ENCODE results near the gene ZNF385B. TPM values are rescaled to one million over a fixed set of nuclear protein-coding genes. Genes with fewer than 3 reads are reported as not detected.

The ZNF385B gene
- 1 to 10 TPM in 2 of 4 donors, under 1 TPM in 2; 0.51 to 2.9 (median 1.7) TPM for total RNA-seq

DNA sequence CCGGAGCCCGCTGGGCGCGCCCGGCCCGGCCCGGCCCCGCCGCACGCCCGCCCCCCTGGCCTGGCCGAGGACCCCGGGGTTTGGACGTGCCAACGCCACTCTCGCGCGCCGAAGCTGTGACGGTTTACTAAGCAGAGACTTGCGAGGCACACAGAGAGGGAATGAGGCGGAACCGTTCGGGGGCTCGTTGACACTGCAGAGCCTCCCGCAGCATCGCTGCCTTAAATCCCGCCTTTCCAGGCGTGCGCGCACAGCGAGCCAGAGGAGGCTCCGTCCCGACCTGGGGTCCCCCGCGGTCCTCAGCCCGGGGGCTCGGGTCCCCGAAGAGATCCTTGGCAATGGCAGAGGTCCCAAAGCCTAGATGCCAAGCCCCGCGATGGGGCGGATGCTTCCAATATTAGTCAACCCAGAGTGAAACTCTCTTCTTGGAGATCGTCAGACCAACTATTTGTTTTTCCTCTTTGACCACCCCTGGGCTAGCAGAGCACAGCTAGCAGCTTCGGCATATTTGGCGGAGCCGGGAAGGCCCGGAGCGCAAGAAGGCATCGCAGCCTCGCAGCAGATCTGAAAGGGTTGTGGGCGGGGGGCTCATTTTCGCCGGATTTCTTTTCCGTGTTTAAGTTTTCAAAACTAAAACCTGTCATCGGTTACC lies at the start of gene ZNF385B:
Gene ZNF385B (minus strand): TSS at position 197 of the 652 bp plus-strand sequence.
- no peak for TF ChIP-seq CTCF (IDR thresholded peaks at IDR 0.05; ENCODE audit: low read depth)

DNA sequence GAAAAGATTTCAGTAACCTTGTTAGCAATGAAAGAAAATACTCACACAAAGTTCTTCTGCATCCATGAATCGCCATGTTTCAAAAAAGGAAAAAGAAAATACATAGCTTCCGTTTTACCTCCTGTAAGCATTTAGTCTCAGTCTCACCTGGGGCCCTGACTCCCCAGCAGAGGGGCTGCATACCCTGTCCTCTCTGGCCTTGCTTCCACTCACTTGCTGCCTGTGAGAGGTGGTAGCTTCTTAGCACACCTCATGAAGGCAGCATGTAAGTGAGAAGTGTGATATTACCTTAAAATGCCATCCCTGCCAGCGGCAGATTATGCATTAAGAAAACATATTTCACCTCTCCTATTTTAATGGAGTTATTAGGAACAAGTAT lies 49.3 kb upstream of the ZNF385B start:
- TF ChIP-seq CTCF (IDR thresholded peaks at IDR 0.05; ENCODE audit: low read depth), result no peak

GRCh38 chr2:179909845-179910734 lies 48.7 kb upstream of the ZNF385B start:
- TF ChIP-seq CTCF (IDR thresholded peaks at IDR 0.05; ENCODE audit: low read depth), result no peak

- TF ChIP-seq CTCF (IDR thresholded peaks at IDR 0.05; ENCODE audit: low read depth), result no peak
These were observed 39.2 kb upstream of the ZNF385B start for GRCh38 chr2:179900655-179901054.

DNA sequence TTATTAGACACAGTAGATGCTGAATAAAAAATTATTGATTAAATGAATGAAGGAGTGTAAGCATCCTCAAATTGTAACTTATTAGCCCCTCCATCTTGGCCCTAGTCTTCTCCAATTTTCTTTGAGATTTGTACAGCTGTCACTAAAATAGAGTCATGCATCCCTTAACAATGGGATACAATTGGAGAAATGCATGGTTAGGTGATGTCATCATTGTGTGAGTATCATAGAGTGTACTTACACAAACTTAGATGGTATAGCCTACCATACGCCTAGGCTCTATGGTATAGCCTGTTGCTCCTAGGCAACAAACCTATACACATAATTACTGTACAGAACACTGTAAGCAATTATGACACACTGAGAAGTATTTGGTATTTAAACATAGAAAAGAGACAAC lies 38.3 kb upstream of the ZNF385B start:
- no peak for TF ChIP-seq CTCF (IDR thresholded peaks at IDR 0.05; ENCODE audit: low read depth)

DNA sequence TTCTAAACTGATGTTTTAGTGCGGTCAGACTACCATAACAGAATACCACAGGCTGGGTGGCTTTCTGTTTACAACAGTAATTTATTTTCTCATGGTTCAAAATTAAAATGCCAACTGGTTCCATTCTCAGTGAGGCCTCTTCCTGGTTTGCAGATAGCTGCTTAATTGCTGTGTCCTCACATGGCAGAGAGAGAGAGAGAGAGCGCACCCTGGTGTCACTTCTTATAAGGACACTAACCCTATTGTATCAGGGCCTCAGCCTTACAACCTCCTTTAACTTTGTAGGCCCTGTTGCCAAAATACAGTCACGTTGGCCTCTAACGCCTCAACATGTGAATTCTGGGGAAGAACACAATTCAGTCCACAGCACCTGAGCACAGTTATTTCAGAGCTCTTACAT lies 37.5 kb upstream of the ZNF385B start:
- no peak for TF ChIP-seq CTCF (IDR thresholded peaks at IDR 0.05; ENCODE audit: low read depth)

GRCh38 chr2:179893616-179894015 lies 32.2 kb upstream of the ZNF385B start:
- TF ChIP-seq CTCF (IDR thresholded peaks at IDR 0.05; ENCODE audit: low read depth), result no peak
